Transverse colon (tissue), 4 donors: ENCODE results near the gene DTNBP1. TPM values are rescaled to one million over a fixed set of nuclear protein-coding genes. Genes with fewer than 3 reads are reported as not detected.

Experiments
- DNase-seq: peaks from one replicate; pipeline ENCODE4 v3.0.0-alpha.2; 2019
- H3K27ac ChIP-seq, 4 donors: fragments of 200-600 bp; sonication (generic); 2 replicates each; pipeline ENCODE4 v1.5.1; 2016 to 2018; ENCODE audit warnings: inconsistent platforms in 4 of 4
- H3K27me3 ChIP-seq: fragments of 200-600 bp; sonication (generic); 2 replicates; pipeline ENCODE4 v1.5.1; 2017; ENCODE audit warnings: inconsistent platforms
- H3K36me3 ChIP-seq, 4 donors: fragments of 200-600 bp; sonication (generic); 2 replicates each; pipeline ENCODE4 v1.5.1; 2017 to 2019; ENCODE audit warnings: inconsistent platforms in 4 of 4
- H3K4me1 ChIP-seq, 4 donors: fragments of 200-600 bp; sonication (generic); 2 replicates each; pipeline ENCODE4 v1.5.1; 2017 to 2020; ENCODE audit warnings: inconsistent platforms in 4 of 4
- H3K4me3 ChIP-seq, 4 donors: fragments of 200-600 bp; sonication (generic); 1 replicate in 1 of 4; 2 replicates in 3 of 4; pipeline versions ENCODE4 v1.5.1 to v1.6.1; 2017 to 2019; ENCODE audit warnings: inconsistent platforms in 4 of 4
- H3K9me3 ChIP-seq, 2 donors: fragments of 200-600 bp; sonication (generic); 2 replicates each; pipeline ENCODE4 v1.5.1; 2017 to 2019; ENCODE audit warnings: inconsistent platforms in 2 of 2
- EP300 ChIP-seq: sonication (generic); formaldehyde crosslinking; IDR thresholded peaks from one replicate; pipeline ENCODE4 v1.6.1; 2017; ENCODE audit warnings: antibody characterized with exemption, low read depth
- POLR2A ChIP-seq: fragments of 450-650 bp; IDR thresholded peaks from one replicate; pipeline ENCODE4 v1.6.1; 2016; ENCODE audit warnings: antibody characterized with exemption, mild to moderate bottlenecking, moderate library complexity
- POLR2AphosphoS5 ChIP-seq, 3 donors: sonication (generic); formaldehyde crosslinking; IDR thresholded peaks; one replicate each; pipeline ENCODE4 v1.6.1; 2016; ENCODE audit warnings: antibody characterized with exemption in 3 of 3
- WGBS, 2 donors: methylation state at CpG; one replicate each; pipeline ENCODE4 v1.1.5; 2018; ENCODE audit warnings: low coverage in 1 of 2; 5-methylcytosine and 5-hydroxymethylcytosine counted together
- in situ Hi-C, 4 donors: fragments of 200-750 bp; cut with MboI; loops; one replicate each; pipeline versions ENCODE4 v1.15.0 to v1.15.1; 2017; ENCODE audit warnings: low sequenced_read_pairs in 3 of 4, low pct_ligation_motif_present in 1 of 4, low pct_unique_long_range_greater_than_20kb in 1 of 4
- intact Hi-C: fragments of 100-400 bp; cut with DNase I; formaldehyde crosslinking; loops from one replicate; pipeline ENCODE4 v1.15.1; 2023; ENCODE audit warnings: low total_unique reads
- total RNA-seq, 4 donors: library from RNA; depleted of rRNA; stranded (reverse); fragments of >200 nt; gene quantifications; one replicate each; pipeline ENCODE4 v1.1.0, GENCODE V29; 2016
- TF ChIP-seq, protein P1 (sequence below), 5 experiments: fragments of 200-600 bp in 3 of 5; fragments of 450-650 bp in 2 of 5; sonication (generic) in 3 of 5; IDR thresholded peaks; 1 replicate in 2 of 5; 2 replicates in 3 of 5; pipeline ENCODE4 v1.5.1; 2016 to 2017; ENCODE audit warnings: antibody characterized with exemption in 5 of 5, inconsistent platforms in 3 of 5, mild to moderate bottlenecking in 2 of 5, moderate library complexity in 1 of 5

The DTNBP1 gene
- total RNA-seq, 4 donors from 2014 or later: 6.0 to 20.3 (median 16.0) TPM

DNA sequence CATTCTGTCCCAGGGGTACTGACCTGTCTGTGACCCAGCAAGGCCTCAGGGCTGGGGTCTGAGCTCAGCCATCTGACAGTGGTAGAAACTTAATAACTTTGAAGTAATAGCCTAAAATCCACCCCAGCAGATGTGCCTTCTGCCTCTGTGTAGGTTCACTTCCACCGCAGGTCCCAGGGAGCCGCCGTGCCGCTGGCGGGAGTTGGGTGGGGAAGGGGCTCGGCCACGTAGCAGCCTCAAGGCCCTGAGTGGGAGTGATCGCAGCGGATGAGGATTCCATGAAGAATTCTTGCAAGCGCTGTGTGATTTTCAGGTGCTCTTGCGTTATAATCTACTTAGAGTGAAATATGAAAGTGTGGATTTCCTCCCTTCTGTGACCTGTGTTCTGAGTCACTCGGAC lies 163.7 kb downstream of the DTNBP1 start:
- Histone ChIP-seq H3K4me3 (no peak overlapping the region), H3K4me1 (peaks cover 0 to 10% (median 2%) of the 10 kb centered on the region in 4 donors), H3K27ac (no peak overlapping the region), H3K27me3 (no peaks in the 10 kb centered on the region), H3K36me3 (peaks cover 0 to 15% (median 5%) of the 10 kb centered on the region in 4 donors), H3K9me3 (no peaks in the 10 kb centered on the region)
- intact Hi-C loops: loop anchor here (10.0 kb wide), 2 partner anchors 254 to 1284 kb away; partner anchors contain the start of gene JARID2
- in situ Hi-C loops: loop anchor here in 3 of 4 donors (25.0 kb wide), 1 partner anchor 1287 kb away; no protein-coding TSS in a partner anchor
- TF ChIP-seq EP300: no peak
- TF ChIP-seq POLR2A: no peak
- no peak for TF ChIP-seq POLR2AphosphoS5 (IDR thresholded peaks at IDR 0.05)
- TF ChIP-seq, protein P1, sequence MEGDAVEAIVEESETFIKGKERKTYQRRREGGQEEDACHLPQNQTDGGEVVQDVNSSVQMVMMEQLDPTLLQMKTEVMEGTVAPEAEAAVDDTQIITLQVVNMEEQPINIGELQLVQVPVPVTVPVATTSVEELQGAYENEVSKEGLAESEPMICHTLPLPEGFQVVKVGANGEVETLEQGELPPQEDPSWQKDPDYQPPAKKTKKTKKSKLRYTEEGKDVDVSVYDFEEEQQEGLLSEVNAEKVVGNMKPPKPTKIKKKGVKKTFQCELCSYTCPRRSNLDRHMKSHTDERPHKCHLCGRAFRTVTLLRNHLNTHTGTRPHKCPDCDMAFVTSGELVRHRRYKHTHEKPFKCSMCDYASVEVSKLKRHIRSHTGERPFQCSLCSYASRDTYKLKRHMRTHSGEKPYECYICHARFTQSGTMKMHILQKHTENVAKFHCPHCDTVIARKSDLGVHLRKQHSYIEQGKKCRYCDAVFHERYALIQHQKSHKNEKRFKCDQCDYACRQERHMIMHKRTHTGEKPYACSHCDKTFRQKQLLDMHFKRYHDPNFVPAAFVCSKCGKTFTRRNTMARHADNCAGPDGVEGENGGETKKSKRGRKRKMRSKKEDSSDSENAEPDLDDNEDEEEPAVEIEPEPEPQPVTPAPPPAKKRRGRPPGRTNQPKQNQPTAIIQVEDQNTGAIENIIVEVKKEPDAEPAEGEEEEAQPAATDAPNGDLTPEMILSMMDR (IDR thresholded peaks at IDR 0.05): no peak
- 94% methylated on average over 12 of the region's 12 CpGs; no CpG with 5 or more reads in 1 of the 2 donors for WGBS, 2 donors
- peak; percentile 6 for DNase-seq

DNA sequence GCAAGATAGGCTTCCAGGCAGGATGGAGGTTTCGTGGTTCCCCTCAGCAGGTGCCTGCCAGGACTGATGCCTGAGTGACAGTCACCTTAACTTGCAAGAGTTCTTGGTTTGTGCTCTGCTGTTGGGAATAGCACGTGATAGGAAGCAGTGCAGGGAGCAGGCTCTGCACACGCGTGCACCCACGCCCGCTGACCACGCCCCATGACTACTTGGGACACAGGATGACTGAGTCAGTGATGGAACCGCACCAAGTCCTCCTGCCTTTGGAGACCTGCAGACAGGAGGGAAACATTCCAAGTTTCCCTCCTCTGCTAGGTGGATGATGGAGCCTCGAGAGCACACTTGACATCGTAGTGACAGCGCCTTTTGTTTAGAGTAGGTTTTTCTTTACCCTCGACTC lies 164.2 kb downstream of the DTNBP1 start:
- intact Hi-C loops: loop anchor here (10.0 kb wide), 2 partner anchors 254 to 1284 kb away; partner anchors contain the start of gene JARID2
- TF ChIP-seq POLR2A: no peak
- TF ChIP-seq EP300: no peak
- no peak for TF ChIP-seq POLR2AphosphoS5 (IDR thresholded peaks at IDR 0.05)
- TF ChIP-seq, protein P1 (IDR thresholded peaks at IDR 0.05): no peak
- in situ Hi-C loops: loop anchor here in 3 of 4 donors (25.0 kb wide), 1 partner anchor 1286 kb away; no protein-coding TSS in a partner anchor
- Histone ChIP-seq H3K4me3 (no peak overlapping the region), H3K36me3 (peaks cover 0 to 15% (median 5%) of the 10 kb centered on the region in 4 donors), H3K27ac (no peak overlapping the region), H3K27me3 (no peaks in the 10 kb centered on the region), H3K4me1 (peaks cover 0 to 7% (median 3%) of the 10 kb centered on the region in 4 donors), H3K9me3 (no peaks in the 10 kb centered on the region)
- peak; percentile 9 for DNase-seq
- WGBS, 2 donors: 89% methylated on average over 12 of the region's 12 CpGs; no CpG with 5 or more reads in 1 of the 2 donors

DNA sequence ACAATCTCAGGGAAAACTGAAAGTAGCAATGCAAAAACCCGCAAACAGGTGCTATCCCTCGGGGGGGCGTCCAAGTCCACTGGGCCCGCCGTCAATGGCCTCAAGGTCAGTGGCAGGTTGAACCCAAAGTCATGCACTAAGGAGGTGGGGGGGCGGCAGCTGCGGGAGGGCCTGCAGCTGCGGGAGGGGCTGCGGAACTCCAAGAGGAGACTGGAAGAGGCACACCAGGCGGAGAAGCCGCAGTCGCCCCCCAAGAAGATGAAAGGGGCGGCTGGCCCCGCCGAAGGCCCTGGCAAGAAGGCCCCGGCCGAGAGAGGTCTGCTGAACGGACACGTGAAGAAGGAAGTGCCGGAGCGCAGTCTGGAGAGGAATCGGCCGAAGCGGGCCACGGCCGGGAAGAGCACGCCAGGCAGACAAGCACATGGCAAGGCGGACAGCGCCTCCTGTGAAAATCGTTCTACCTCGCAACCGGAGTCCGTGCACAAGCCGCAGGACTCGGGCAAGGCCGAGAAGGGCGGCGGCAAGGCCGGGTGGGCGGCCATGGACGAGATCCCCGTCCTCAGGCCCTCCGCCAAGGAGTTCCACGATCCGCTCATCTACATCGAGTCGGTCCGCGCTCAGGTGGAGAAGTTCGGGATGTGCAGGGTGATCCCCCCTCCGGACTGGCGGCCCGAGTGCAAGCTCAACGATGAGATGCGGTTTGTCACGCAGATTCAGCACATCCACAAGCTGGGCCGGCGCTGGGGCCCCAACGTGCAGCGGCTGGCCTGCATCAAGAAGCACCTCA lies 166.3 kb downstream of the DTNBP1 start:
- peak; percentile 6 for DNase-seq
- in situ Hi-C loops: loop anchor here in 3 of 4 donors (25.0 kb wide), 1 partner anchor 1284 kb away; no protein-coding TSS in a partner anchor
- Histone ChIP-seq H3K27ac (no peak overlapping the region), H3K4me3 (no peak overlapping the region), H3K27me3 (no peaks in the 10 kb centered on the region), H3K36me3 (peaks cover 0 to 15% (median 5%) of the 10 kb centered on the region in 4 donors), H3K4me1 (peaks cover 0 to 6% (median 4%) of the 10 kb centered on the region in 4 donors), H3K9me3 (no peaks in the 10 kb centered on the region)
- TF ChIP-seq EP300 (no peak), POLR2A (no peak), POLR2AphosphoS5 (IDR thresholded peaks at IDR 0.05) (no peak)
- intact Hi-C loops: loop anchor here (10.0 kb wide), 2 partner anchors 252 to 1282 kb away; partner anchors contain the start of gene JARID2
- 94 to 96% methylated on average over 9 to 60 of the region's 60 CpGs for WGBS, 2 donors

DNA sequence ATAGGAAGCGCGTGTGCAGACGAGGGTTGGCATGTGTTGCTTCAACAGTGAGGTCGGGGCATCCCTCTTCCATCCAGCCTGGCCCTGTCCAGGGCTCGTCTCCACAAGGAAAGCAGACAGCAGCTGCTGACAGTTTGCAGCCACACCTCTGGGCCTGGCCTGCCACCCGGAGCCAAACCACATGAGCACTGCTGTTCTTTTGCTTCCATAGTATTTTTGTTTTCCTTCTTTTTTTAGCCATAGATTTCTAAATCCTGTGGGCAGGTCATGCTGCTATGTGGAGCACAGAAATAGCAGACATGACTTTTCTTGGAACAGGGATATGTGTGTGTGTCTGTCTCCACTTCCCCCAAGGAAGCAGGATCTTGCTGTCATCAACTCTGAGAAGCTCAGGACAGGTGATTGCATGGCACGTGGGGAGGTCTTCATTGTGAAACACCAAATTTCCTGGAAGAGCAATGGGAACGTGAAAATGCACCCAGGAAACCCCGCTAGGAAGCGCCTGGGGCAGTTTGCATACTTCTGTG lies 167.4 kb downstream of the DTNBP1 start:
- peaks cover 0 to 10% (median 4%) of the 10 kb centered on the region in 4 donors for H3K36me3 ChIP-seq
- H3K4me1 ChIP-seq: peaks cover 3 to 14% (median 6%) of the 10 kb centered on the region in 4 donors
- no peak overlapping the region for H3K4me3 ChIP-seq
- no peaks in the 10 kb centered on the region for H3K9me3 ChIP-seq
- peak; percentile 5 for DNase-seq
- TF ChIP-seq EP300 (no peak), POLR2A (no peak), POLR2AphosphoS5 (IDR thresholded peaks at IDR 0.05) (no peak)
- in situ Hi-C loops: loop anchor here in 3 of 4 donors (25.0 kb wide), 1 partner anchor 1283 kb away; no protein-coding TSS in a partner anchor
- no peaks in the 10 kb centered on the region for H3K27me3 ChIP-seq
- H3K27ac ChIP-seq: no peak overlapping the region
- intact Hi-C loops: loop anchor here (10.0 kb wide), 2 partner anchors 251 to 1281 kb away; partner anchors contain the start of gene JARID2
- WGBS, 2 donors: 73 to 74% methylated on average over 3 to 10 of the region's 10 CpGs
